ENCODE results near the gene PPP5C.
"Not testable (repeated sequence)": the region's sequence is repeated elsewhere in the genome, so short reads cannot be mapped to it uniquely, and the experiment has no call there.

The PPP5C gene

DNA sequence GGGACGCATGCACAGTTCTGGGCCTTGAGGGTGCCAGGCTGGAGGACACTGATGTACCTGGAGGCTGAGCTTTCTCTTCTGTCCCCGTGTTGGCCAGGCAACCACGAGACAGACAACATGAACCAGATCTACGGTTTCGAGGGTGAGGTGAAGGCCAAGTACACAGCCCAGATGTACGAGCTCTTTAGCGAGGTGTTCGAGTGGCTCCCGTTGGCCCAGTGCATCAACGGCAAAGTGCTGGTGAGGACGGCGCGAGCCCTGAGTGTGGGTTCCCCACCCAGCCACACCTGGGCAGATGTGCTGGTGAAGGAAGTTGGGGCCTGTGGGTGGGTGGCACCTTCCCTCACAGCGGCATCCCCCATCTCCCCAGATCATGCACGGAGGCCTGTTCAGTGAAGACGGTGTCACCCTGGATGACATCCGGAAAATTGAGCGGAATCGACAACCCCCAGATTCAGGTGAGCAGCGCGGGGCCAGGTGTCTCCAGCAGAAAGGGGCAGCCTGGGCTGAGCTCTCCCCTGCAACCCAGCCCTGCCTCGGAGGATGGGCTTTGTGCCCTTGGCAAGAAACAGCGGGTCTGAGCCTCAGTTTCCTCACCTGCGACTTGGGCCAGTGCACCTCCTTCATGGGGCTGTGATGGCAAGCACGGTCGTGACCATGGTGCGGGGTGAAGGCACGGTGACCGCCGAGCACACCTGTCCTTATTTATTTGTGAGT lies 40.3 kb downstream of the PPP5C start:
- DNase-seq = no peak

DNA sequence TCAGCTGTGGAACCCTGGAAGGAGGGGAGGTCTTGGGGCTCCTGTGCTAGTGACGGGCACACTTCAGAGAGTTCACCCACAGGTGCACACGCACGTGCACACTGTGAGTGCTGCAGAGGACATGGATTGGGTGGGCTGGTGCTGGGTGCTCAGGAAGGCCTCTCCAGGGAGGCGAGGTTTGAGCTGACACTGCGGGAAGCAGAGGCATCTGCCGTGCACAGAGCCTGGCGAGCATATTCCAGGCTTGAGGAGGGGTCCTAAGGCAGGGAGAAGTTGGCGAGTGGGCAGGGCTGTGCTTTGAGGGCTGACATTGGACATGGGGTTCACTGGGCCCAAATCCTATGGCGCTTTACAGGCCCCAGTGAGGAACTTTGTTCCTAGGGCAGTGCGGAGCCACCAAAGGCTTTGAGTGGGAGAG lies 40.8 kb downstream of the PPP5C start:
- DNase-seq = no peak

GRCh38 chr19:46388311-46389095 lies 41.6 kb downstream of the PPP5C start:
- no peak for DNase-seq

DNA sequence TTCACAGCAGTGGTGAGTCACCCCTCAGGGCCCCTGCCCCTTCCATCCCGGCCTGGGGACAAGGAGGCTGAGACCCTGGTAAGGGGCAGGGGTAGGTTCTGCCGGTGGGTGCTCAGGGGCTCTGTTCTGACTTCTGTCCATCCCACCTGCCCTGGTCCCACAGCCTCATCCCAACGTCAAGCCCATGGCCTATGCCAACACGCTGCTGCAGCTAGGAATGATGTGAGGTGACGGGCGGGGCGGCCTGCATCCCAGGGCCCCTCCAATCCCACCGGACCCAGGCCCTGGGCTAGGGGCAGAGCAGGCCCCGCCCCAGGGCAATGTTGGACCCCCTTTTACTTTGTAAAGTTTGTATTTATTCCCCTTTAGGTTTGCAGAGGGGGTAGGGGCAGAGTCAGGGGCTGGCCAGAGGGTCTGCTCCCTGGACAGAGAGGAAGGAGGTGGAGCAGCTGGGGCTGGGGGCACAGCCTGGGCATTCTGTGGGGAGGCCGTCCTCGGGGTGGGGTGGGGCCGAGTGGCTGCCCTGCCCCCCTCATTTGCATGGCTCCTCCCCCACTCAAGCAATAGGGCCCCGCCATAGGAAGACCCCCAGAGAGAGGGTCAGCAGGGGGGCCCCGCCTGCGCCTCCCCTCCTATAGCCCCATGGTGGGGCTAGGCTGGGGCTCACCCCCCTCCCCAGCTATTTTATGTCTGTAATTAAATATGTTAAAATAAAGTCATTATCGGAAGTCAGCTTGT lies 43.4 kb downstream of the PPP5C start:
- no peak for DNase-seq

- DNase-seq = no peak
Observed at GRCh38 chr19:46390866-46391265, 44.0 kb downstream of the PPP5C start.

GRCh38 chr19:46391296-46392251 lies 44.7 kb downstream of the PPP5C start:
- DNase-seq = no peak

- no peak for DNase-seq
Observed at GRCh38 chr19:46392252-46392801, 45.4 kb downstream of the PPP5C start.

GRCh38 chr19:46392837-46393236 lies 46.0 kb downstream of the PPP5C start:
- no peak for DNase-seq

DNA sequence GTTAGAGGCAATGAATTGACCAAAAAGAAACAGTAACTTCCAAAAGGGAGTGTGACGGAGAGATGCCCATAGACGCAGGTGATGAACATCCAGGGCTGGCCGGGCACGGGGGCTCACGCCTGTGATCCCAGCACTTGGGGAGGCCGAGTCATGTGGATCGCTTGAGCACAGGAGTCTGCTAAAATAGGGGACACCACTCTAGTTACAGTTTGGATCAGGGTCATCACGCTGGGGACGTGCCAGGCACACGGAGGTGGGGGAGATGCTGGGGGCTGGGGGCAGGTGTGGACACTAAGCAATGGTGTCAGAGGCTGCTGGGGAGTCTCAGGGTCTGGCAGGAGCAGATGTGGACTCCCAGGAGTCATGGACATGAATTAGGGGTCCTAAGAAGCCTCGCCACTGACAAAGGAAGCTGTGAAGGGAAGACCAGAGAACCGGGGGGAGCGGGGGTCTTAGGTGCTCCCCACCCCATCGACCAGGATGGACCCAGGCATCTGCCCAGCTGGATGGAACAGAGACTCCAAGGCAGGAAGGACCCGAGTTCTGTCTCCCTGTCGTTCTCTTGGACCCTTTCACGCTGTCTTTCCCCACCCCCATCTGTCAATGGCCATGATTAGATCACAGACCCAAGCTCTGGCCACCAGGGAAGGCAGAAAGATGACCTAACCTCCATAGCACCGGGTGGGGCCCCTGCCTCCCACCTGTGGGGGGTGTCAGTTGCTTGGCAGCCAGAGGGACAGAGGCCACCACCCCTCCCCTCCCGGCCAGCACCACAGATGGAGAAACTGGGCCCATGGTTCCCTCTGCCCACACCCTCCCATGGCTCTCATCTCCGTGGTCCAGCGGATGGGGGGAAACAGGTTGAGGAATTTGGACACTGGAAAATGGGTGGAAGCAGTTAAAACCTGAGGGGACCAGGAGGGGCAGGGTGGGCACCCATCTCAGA lies 46.8 kb downstream of the PPP5C start:
- no peak for DNase-seq

DNA sequence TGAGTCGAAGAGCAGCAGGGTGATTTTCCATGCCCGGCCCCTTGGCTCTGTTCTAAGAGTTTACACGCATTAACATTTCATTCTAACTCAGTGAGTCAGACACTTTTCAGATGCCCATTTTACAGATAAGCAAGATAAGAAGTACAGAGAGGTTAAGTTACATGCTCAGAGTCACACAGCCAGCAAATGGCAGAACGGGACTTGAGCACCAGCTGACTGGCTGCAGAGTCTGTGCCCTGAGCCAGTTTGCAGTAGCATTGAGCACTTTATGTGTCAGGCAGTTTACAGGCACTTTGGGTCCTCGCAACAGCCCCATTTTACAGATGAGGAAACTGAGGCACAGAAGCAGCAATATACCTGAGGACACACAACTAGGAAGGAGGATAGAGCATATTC lies 47.5 kb downstream of the PPP5C start:
- no peak for DNase-seq

DNA sequence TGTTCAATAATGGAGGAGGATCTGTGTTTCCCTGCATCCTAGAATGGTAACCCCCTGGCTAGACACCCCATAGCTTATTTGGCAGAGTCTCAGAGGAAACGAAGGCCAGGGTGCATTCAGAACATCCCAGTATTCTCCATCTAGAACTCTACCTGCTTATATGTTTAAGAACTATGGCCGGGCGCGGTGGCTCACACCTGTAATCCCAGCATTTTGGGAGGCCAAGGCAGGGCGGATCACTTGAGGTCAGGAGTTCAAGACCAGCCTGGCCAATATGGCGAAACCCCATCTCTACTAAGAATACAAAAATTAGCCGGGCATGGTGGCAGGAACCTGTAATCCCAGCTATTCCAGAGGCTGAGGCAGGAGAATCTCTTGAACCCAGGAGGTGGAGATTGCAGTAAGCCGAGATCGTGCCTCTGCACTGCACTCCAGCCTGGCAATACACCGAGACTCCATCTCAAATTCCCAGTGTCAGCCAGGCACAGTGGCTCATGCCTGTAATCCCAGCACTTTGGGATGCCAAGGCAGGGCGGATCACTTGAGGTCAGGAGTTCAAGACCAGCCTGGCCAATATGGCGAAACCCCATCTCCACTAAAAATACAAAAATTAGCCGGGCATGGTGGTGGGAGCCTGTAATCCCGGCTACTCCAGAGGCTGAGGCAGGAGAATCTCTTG lies 51.1 kb downstream of the PPP5C start:
- not testable (repeated sequence) for DNase-seq

GRCh38 chr19:46402725-46403124 lies 55.8 kb downstream of the PPP5C start:
- no peak for DNase-seq

- no peak for DNase-seq
Observed at GRCh38 chr19:46404055-46404752, 57.3 kb downstream of the PPP5C start.

GRCh38 chr19:46404753-46405468 lies 58.0 kb downstream of the PPP5C start:
- DNase-seq = no peak

GRCh38 chr19:46406976-46407375 lies 60.1 kb downstream of the PPP5C start:
- DNase-seq = no peak

DNA sequence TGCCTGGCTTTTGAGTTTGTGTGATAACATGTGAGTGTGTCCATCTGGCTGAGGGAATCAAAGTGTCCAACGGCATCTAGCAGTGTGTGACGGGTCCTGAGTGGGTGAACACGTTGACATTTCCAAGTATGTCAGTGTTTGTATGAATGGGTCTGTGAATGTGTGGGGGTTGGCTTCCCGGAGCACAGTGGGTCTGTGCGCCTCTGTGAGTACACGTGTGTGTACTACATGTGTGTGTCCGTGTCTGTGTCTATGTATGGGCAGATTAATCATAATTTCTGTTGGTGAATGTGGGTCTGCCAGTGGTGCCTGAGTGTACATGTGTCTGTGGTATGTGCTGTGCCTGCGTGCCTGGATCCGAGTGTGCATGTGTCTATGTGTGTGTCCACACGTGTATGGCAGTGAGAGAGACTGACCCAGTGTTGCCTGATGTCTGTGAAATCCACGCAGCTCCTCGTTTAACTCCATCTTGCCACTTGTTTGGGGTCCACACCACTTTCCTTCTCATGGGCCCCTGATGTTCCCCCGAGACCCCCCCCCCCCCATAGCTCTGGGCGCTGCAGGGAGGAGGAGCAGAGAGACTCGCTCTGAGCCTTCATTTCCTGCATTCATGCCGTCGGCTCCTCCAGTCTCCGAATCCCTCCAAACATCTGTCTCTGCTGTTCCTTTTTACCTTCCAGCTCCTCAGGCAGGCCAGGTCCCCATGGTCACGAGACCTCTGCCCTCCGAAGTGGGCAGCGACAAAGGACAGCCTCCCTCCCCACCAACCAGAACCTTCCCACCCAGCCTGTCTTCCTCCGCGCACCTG lies 61.2 kb downstream of the PPP5C start:
- no peak for DNase-seq

- DNase-seq = no peak
Observed at GRCh38 chr19:46408664-46409039, 61.8 kb downstream of the PPP5C start.

DNA sequence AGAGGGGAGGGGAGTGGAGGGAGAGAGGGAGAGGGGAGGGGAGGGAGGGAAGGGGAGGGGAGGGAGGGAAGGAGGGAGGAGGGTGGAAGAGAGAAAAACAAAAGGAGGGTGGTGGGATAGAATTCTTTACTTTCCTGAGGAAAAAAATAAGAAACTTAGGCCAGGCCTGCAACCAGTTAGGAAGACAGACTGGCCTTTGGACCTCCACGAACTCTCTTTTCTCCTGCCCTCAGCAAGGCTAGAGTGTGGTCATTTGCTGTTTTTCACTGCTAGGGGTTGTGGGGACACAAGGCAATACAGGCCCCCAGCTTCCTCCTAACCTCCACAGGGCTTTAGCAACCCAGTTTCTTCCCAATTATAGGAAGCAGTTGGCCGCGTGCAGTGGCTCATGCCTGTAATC lies 62.3 kb downstream of the PPP5C start:
- DNase-seq = no peak
